Epidermal melanocyte (primary cell): Measurements from ENCODE around the gene APPL1.

Experiments used
- DNase-seq: peaks from one replicate; pipeline ENCODE4 v3.0.0; 2011; ENCODE audit warnings: low spot score; ENCODE audit not compliant: insufficient read length

Gene APPL1, protein sequence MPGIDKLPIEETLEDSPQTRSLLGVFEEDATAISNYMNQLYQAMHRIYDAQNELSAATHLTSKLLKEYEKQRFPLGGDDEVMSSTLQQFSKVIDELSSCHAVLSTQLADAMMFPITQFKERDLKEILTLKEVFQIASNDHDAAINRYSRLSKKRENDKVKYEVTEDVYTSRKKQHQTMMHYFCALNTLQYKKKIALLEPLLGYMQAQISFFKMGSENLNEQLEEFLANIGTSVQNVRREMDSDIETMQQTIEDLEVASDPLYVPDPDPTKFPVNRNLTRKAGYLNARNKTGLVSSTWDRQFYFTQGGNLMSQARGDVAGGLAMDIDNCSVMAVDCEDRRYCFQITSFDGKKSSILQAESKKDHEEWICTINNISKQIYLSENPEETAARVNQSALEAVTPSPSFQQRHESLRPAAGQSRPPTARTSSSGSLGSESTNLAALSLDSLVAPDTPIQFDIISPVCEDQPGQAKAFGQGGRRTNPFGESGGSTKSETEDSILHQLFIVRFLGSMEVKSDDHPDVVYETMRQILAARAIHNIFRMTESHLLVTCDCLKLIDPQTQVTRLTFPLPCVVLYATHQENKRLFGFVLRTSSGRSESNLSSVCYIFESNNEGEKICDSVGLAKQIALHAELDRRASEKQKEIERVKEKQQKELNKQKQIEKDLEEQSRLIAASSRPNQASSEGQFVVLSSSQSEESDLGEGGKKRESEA

GRCh38 chr3:57227204-57227929 lies at the start of gene APPL1:
APPL1 (plus strand) TSS chr3:57227729; CDS start chr3:57227884, 155 bp downstream.
- peak; percentile 95 for DNase-seq

GRCh38 chr3:57179580-57180410 lies 47.7 kb upstream of the APPL1 start:
- DNase-seq, result no peak

GRCh38 chr3:57184526-57184925 lies 43.0 kb upstream of the APPL1 start:
- no peak for DNase-seq

- DNase-seq, result no peak
These were observed 35.5 kb upstream of the APPL1 start for GRCh38 chr3:57192028-57192427.

- no peak for DNase-seq
These were observed 32.9 kb upstream of the APPL1 start for GRCh38 chr3:57194641-57195040.

- no peak for DNase-seq
These were observed 27.6 kb upstream of the APPL1 start, which contains the start of gene HESX1 for GRCh38 chr3:57199895-57200297. HESX1 (minus strand) TSS chr3:57199978; CDS start chr3:57199918, 60 bp downstream.

DNA sequence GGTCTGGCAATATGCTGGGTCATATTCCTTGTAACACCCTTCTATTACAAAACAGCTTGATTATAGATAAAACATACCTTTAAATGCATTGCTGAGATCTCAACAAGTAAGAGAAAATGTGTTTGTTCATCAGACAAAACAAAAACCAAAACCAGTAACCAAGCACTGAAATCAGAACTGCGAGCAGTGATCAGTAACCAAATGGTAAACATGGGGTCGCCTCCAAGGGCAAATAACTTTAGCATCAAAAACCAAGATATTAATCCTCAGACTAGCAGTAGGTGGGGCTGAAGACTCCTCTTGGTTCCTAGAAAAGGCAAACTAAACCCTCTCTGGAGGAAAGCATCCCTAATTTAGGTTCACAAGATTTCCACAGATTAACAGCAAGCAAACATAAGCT lies 21.1 kb upstream of the APPL1 start:
- no peak for DNase-seq

GRCh38 chr3:57221883-57222282 lies 5.6 kb upstream of the APPL1 start:
- DNase-seq, result no peak

DNA sequence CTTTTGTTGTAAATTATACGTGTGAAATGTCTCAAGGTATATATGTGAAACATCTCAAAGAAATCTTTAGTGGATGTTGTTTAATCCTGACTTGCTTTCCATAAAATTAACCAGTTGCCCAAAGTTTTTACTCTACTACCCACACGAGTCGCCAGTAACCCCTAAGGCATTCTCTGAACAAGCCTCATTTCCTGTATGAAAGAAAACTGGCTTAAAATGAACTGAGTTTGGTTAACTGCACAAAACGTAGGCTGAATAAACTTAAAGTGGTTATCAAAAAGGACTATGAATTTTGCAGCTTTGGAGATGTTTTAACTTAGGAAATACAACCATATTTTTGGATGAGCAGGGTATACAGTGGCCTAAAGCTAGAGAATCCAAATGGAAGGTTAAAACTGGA lies 2.7 kb upstream of the APPL1 start:
- DNase-seq, result no peak

- DNase-seq, result no peak
These were observed 1.4 kb upstream of the APPL1 start for GRCh38 chr3:57226176-57226575.

DNA sequence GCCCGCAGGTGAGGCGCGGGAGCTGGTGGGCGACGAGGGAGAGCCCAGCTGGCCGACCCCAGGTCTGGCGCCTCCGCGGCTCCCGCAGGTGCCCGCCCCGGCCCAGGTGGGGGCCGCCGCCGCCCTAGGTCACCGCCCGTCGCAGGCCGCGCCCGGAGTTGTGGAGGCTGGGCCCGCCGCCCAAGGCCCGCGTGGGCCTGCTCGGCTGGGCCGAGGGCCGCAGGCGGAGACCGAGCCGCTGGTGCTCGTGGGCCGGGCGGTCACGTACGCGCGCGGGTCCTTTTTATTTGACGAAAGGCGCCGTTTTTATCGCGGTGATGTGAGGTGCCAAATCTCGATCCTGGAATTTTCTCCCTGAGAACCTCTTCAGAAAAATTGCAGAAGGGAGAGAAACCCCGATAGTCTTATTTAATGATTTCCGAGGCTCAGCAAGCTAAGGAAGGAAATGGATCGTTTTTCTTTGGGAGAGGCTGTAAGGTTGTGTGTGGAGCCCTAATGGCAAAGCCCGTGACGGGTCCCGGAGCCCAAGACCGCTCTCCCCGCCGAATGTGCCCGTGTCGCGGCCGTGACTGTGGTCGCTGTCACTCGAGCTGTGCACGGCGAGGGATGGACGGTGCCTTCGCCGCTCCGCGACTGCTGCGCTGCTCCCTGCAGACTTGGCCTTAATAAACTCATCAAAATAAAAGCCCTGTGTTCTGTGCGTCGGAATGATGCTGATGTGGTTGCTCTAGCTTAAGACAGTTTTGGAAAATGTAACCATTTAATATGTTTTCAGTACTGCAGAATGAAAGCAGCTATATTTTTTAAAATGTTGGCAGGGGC lies 612 bp downstream of the APPL1 start:
- peak; percentile 33 for DNase-seq

GRCh38 chr3:57230006-57230405 lies 2.5 kb downstream of the APPL1 start:
- DNase-seq, result no peak

DNA sequence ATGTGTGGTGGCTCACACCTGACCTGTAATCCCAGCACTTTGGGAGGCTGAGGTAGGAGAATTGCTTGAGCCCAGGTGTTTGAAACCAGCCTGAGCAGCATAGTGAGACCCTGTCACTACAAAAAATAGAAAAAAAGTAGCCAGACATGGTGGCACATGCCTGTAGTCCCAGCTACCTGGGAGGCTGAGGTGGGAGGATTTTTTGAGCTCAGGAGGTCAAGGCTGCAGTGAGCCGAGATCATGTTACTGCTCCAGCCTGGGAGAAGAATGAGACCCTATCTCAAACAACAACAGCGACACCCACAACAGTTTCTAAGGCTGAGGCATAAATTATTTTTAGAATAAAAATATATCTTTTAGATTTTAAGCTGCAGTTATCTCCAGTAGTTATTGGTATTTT lies 6.3 kb downstream of the APPL1 start:
- DNase-seq, result no peak

- no peak for DNase-seq
These were observed 7.4 kb downstream of the APPL1 start for GRCh38 chr3:57234613-57235575.

DNA sequence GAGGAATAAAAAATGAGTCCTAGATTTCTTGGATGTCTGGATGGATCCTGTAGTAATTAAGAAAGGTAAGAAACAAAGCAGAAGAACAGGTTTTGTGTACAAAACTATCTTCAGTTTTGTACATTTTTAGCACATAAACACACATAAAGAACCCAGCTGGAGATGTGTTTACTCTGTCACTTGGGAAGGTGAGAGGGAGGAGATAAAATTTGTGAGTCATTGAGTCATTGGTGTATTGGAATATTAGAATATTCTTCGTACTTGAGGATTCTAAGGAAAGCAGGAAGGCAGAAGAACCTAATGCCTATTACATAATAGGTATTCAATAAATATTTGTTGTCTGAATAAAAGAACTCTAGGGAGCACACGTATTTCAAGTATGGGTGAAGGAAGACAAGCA lies 17.4 kb downstream of the APPL1 start:
- no peak for DNase-seq

DNA sequence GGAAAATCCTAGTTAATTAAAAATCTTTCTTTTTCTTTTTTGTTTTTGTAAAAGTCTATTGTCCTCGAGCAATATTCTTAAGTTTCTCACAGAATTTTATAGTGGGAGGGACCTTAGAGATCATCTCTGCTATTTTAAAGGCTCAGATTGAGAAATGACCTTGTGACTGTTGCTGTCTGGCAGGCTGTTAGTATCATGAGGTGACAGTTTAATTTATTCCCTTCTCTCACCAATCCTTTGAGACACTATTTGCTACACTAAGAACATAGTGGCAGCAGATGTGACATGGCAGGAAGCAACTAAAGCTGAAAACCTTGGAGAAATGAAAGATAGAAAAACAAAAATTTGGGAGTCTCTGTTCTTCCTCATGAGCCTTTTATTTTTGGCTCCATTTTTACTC lies 24.9 kb downstream of the APPL1 start:
- no peak for DNase-seq

- DNase-seq, result no peak
These were observed 29.3 kb downstream of the APPL1 start for GRCh38 chr3:57256844-57257243.

- no peak for DNase-seq
These were observed 30.1 kb downstream of the APPL1 start for GRCh38 chr3:57257678-57258077.

DNA sequence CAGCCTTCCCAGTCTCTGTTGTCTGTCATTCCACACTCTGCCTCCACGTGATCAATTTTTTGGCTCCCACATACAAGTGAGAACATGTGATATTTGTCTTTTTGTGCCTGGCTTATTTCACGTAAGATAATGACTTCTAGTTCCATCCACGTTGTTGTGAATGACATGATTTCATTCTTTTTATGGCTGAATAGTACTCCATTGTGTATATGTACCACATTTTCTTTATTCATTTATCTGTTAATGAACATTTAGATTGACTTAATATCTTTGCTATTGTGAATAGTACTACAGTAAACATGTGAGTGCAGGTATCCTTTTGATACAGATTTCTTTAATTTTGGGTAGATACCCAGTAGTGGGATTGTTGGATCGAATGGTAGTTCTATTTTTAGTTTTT lies 33.6 kb downstream of the APPL1 start:
- no peak for DNase-seq
